Stimulated activated naive CD4-positive, alpha-beta T cell treated with Interleukin-2 at 50 U/mL for 16 hours (primary cell): ENCODE results near the gene TANC1.
"Not testable (repeated sequence)": the region's sequence is repeated elsewhere in the genome, so short reads cannot be mapped to it uniquely, and the experiment has no call there.

ENCODE experiments used
- DNase-seq: peaks from one replicate; lab custom pipeline; 2025; lab: John Stamatoyannopoulos, UW

TANC1 gene

GRCh38 chr2:159089543-159089942, 121.1 kb downstream of the TANC1 start:
- no peak for DNase-seq

- DNase-seq = no peak
These were observed 122.2 kb downstream of the TANC1 start for GRCh38 chr2:159090514-159091201.

GRCh38 chr2:159091381-159091780, 122.9 kb downstream of the TANC1 start:
- DNase-seq = no peak

- DNase-seq = no peak
These were observed 123.5 kb downstream of the TANC1 start for GRCh38 chr2:159091976-159092375.

GRCh38 chr2:159093497-159093896, 125.1 kb downstream of the TANC1 start:
- DNase-seq = no peak

GRCh38 chr2:159094173-159094737, 125.8 kb downstream of the TANC1 start:
- no peak for DNase-seq

- DNase-seq = no peak
These were observed 127.4 kb downstream of the TANC1 start for GRCh38 chr2:159095813-159096212.

GRCh38 chr2:159096302-159096855, 127.9 kb downstream of the TANC1 start:
- not testable (repeated sequence) for DNase-seq

GRCh38 chr2:159096901-159097300, 128.5 kb downstream of the TANC1 start:
- no peak for DNase-seq

GRCh38 chr2:159098361-159098760, 129.9 kb downstream of the TANC1 start:
- DNase-seq = no peak

- no peak for DNase-seq
These were observed 130.5 kb downstream of the TANC1 start for GRCh38 chr2:159098921-159099411.

GRCh38 chr2:159101755-159102489, 133.5 kb downstream of the TANC1 start:
- DNase-seq = no peak

- DNase-seq = no peak
These were observed 135.0 kb downstream of the TANC1 start for GRCh38 chr2:159103411-159103810.

- DNase-seq = no peak
These were observed 137.7 kb downstream of the TANC1 start for GRCh38 chr2:159106109-159106508.

- DNase-seq = no peak
These were observed 139.9 kb downstream of the TANC1 start for GRCh38 chr2:159108181-159108893.

- no peak for DNase-seq
These were observed 141.1 kb downstream of the TANC1 start for GRCh38 chr2:159109517-159109916.

- no peak for DNase-seq
These were observed 142.3 kb downstream of the TANC1 start for GRCh38 chr2:159110784-159111183.

- no peak for DNase-seq
These were observed 143.0 kb downstream of the TANC1 start for GRCh38 chr2:159111346-159111927.

- DNase-seq = no peak
These were observed 146.4 kb downstream of the TANC1 start for GRCh38 chr2:159114835-159115234.

- DNase-seq = no peak
These were observed 148.5 kb downstream of the TANC1 start for GRCh38 chr2:159116922-159117321.

GRCh38 chr2:159117658-159118057, 149.2 kb downstream of the TANC1 start:
- DNase-seq = no peak
